HCT116 (cell line): ENCODE results near the gene RARG. TPM values are rescaled to one million over a fixed set of nuclear protein-coding genes. Genes with fewer than 3 reads are reported as not detected.

ENCODE experiments used
- ATAC-seq: fragments of 200-7000 bp; cut with Tn5 transposase; 2 replicates; pipeline ENCODE4 v1.9.1; 2020; ENCODE audit warnings: mild to moderate bottlenecking, moderate library complexity
- BruUV-seq: library from RNA; stranded (reverse); fragments of 400-500 nt; replicated peaks from 2 replicates; lab custom pipeline; 2021; lab: Mats Ljungman, UMichigan
- CTCF ChIA-PET: fragments of 300-600 bp; sonication (Branson Sonifier 250); formaldehyde crosslinking; loops from one replicate; lab custom pipeline; 2021; ENCODE audit warnings: antibody characterized with exemption; lab: Charles Lee
- POLR2A ChIA-PET: fragments of 300-600, 350-600 bp; sonication (Branson Sonifier 250); formaldehyde crosslinking; loops from one replicate; lab custom pipeline; 2021; ENCODE audit warnings: antibody characterized with exemption; lab: Charles Lee
- RAD21 ChIA-PET, 2 experiments: fragments of 300-600 bp; sonication (Branson Sonifier 250); formaldehyde crosslinking; loops; one replicate each; lab custom pipeline; 2023; ENCODE audit warnings: low total read pairs in 2 of 2; ENCODE audit not compliant: uncharacterized antibody in 2 of 2, unreplicated experiment in 2 of 2, low non-redundant PET in 1 of 2; lab: Charles Lee
- DNase-seq: peaks from one replicate; pipeline ENCODE4 v3.0.0-alpha.2; 2010; ENCODE audit warnings: low read depth, low spot score
- H2AFZ ChIP-seq: fragments of 200-600 bp; shearing (Covaris generic), sonication (generic); 2 replicates; pipeline ENCODE4 v1.6.1; 2017; ENCODE audit warnings: low read depth, mixed run types, mixed read lengths, antibody characterized with exemption, low read length; ENCODE audit not compliant: poor library complexity, severe bottlenecking
- H3K27ac ChIP-seq: 2 replicates; pipeline ENCODE4 v1.5.1; 2012; ENCODE audit warnings: low read depth, low read length
- H3K27me3 ChIP-seq: fragments of 200-600 bp; sonication (generic); 2 replicates; pipeline ENCODE4 v1.6.1; 2016; ENCODE audit warnings: mixed run types, low read length, mixed read lengths; ENCODE audit not compliant: insufficient read depth
- H3K36me3 ChIP-seq, 2 experiments: fragments of 200-500 bp in 1 of 2; fragments of 200-600 bp in 1 of 2; sonication (Bioruptor generic) in 1 of 2; sonication (generic) in 1 of 2; 2 replicates each; pipeline versions ENCODE4 v1.5.1 to v1.6.1; 2014 to 2016; ENCODE audit warnings: low read length in 2 of 2, inconsistent platforms in 1 of 2, mixed read lengths in 1 of 2, mixed run types in 1 of 2; ENCODE audit not compliant: insufficient read depth in 2 of 2, control insufficient read depth in 1 of 2
- H3K4me1 ChIP-seq, 2 experiments: fragments of 200-600 bp in 1 of 2; sonication (generic) in 1 of 2; 2 replicates each; pipeline versions ENCODE4 v1.5.1 to v1.6.1; 2012 to 2017; ENCODE audit warnings: low read length in 2 of 2, inconsistent platforms in 1 of 2, mild to moderate bottlenecking in 1 of 2, mixed read lengths in 1 of 2, mixed run types in 1 of 2, moderate library complexity in 1 of 2; ENCODE audit not compliant: insufficient read depth in 2 of 2, control insufficient read depth in 1 of 2
- H3K4me2 ChIP-seq: fragments of 200-600 bp; sonication (generic); 2 replicates; pipeline ENCODE4 v1.6.1; 2017; ENCODE audit warnings: mixed run types, low read length, mixed read lengths
- H3K4me3 ChIP-seq, 2 experiments: fragments of 200-600 bp in 1 of 2; sonication (generic) in 1 of 2; replicated peaks in 1 of 2; 2 replicates each; pipeline ENCODE4 v1.5.1; 2011 to 2016; ENCODE audit warnings: low read length in 2 of 2, control low read depth in 1 of 2, low read depth in 1 of 2, mild to moderate bottlenecking in 1 of 2, mixed read lengths in 1 of 2, mixed run types in 1 of 2
- H3K79me2 ChIP-seq: fragments of 200-600 bp; sonication (generic); 2 replicates; pipeline ENCODE4 v1.6.1; 2017; ENCODE audit warnings: mild to moderate bottlenecking, mixed run types, low read length, moderate library complexity, mixed read lengths; ENCODE audit not compliant: insufficient read depth
- H3K9ac ChIP-seq: fragments of 200-600 bp; sonication (generic); 2 replicates; pipeline ENCODE4 v1.6.1; 2016; ENCODE audit warnings: low read length, mixed read lengths
- H3K9me2 ChIP-seq: fragments of 200-600 bp; sonication (generic), shearing (Covaris generic); 2 replicates; pipeline ENCODE4 v1.6.1; 2017; ENCODE audit warnings: mixed run types, mild to moderate bottlenecking, moderate library complexity; ENCODE audit not compliant: insufficient read depth
- H3K9me3 ChIP-seq, 2 experiments: fragments of 200-500 bp in 1 of 2; fragments of 200-600 bp in 1 of 2; sonication (Bioruptor generic) in 1 of 2; sonication (generic) in 1 of 2; 2 replicates each; pipeline ENCODE4 v1.6.1; 2014 to 2017; ENCODE audit warnings: low read length in 2 of 2, mixed read lengths in 2 of 2, inconsistent platforms in 1 of 2, low read depth in 1 of 2, mild to moderate bottlenecking in 1 of 2, mixed run types in 1 of 2, moderate library complexity in 1 of 2; ENCODE audit not compliant: control insufficient read depth in 1 of 2, insufficient read depth in 1 of 2
- H4K20me1 ChIP-seq: fragments of 200-600 bp; sonication (generic), shearing (Covaris generic); 2 replicates; pipeline ENCODE4 v1.6.1; 2017; ENCODE audit warnings: mixed run types, mild to moderate bottlenecking, moderate library complexity; ENCODE audit not compliant: insufficient read depth
- EGR1 ChIP-seq: IDR thresholded peaks from 2 replicates; pipeline ENCODE4 v1.6.1; 2012; ENCODE audit warnings: low read depth
- EZH2phosphoT487 ChIP-seq: fragments of 200-600 bp; IDR thresholded peaks from 2 replicates; pipeline ENCODE4 v1.6.1; 2018; ENCODE audit warnings: antibody characterized with exemption, borderline replicate concordance
- POLR2A ChIP-seq: IDR thresholded peaks from 2 replicates; pipeline ENCODE4 v1.7.0; 2011; ENCODE audit warnings: borderline replicate concordance; ENCODE audit not compliant: insufficient read depth, insufficient read length; ENCODE audit errors: extremely low read depth
- YY1 ChIP-seq: IDR thresholded peaks from 2 replicates; pipeline ENCODE4 v1.6.1; 2011; ENCODE audit warnings: low read length, low read depth, moderate library complexity, mild to moderate bottlenecking; ENCODE audit not compliant: insufficient replicate concordance; ENCODE audit errors: extremely low read depth
- ZFX ChIP-seq: fragments of 450-650 bp; IDR thresholded peaks from 2 replicates; pipeline ENCODE4 v1.6.1; 2017
- intact Hi-C: fragments of 100-400 bp; cut with micrococcal nuclease; formaldehyde crosslinking; loops from 2 replicates; pipeline ENCODE4 v1.10.0; 2022
- total RNA-seq: library from RNA; stranded (reverse); gene quantifications from one replicate; pipeline ENCODE4 v1.2.1, GENCODE V29; 2021; ENCODE audit not compliant: unreplicated experiment

RARG gene
- total RNA-seq, 1 experiment from 2014 or later, result 68.9 TPM

DNA sequence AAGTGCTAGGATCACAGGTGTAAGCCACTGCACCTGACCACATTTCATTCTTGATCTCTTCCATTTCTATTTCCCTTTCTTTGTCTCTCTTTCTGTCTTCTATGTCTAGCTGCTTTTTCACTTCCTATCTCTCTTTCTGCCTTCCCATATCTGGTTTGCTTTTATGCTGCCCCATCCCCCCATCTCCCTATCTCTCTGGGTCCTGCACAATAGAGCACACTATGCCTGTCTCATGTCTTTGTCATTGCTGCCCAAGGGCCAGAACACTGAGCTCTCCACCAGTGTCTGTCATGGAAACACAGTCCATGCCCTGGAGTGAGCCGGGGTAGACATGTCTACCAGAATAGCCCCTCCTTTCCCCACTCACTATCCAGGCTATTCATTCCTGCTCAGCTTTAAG lies 12.3 kb upstream of the RARG start:
- no peaks in the 10 kb centered on the region for H3K9me2 ChIP-seq
- RAD21 ChIA-PET, result no interaction called here
- H3K27ac ChIP-seq, result no peak overlapping the region
- TF ChIP-seq YY1 (no peak), EGR1 (no peak), EZH2phosphoT487 (no peak)
- TF ChIP-seq, all 23 proteins: peak for 0
- H3K79me2 ChIP-seq, result no peaks in the 10 kb centered on the region
- H3K4me2 ChIP-seq, result no peak overlapping the region
- intact Hi-C loops, result no loop called here
- ATAC-seq (no peak), DNase-seq (no peak)
- H3K27me3 ChIP-seq, result peaks cover 3% of the 10 kb centered on the region; the same call in 1 of the 2 replicates
- ChIA-PET CTCF (no interaction called here), POLR2A (no interaction called here)
- no TSS peak for BruUV-seq
- H2AFZ ChIP-seq, result no peak overlapping the region
- H3K9ac ChIP-seq, result no peak overlapping the region
- H4K20me1 ChIP-seq, result no peaks in the 10 kb centered on the region
- H3K4me3 ChIP-seq, result no peak overlapping the region
- H3K36me3 ChIP-seq, result no peaks in the 10 kb centered on the region
- no peaks in the 10 kb centered on the region for H3K4me1 ChIP-seq
- H3K9me3 ChIP-seq, result no peaks in the 10 kb centered on the region

GRCh38 chr12:53241623-53242412 lies 9.8 kb upstream of the RARG start:
- CTCF ChIA-PET, result interaction anchor here (0.6 kb wide), 1 partner anchor 26 kb away, joined by 3 read pairs; no protein-coding TSS in a partner anchor
- Histone ChIP-seq H4K20me1 (no peaks in the 10 kb centered on the region), H3K9me3 (no peaks in the 10 kb centered on the region), H3K79me2 (no peaks in the 10 kb centered on the region), H3K27me3 (peaks cover 3% of the 10 kb centered on the region; the same call in 1 of the 2 replicates), H3K4me3 (no peak overlapping the region), H3K36me3 (no peaks in the 10 kb centered on the region), H3K27ac (no peak overlapping the region), H3K4me2 (no peak overlapping the region), H3K9me2 (no peaks in the 10 kb centered on the region), H3K9ac (no peak overlapping the region), H3K4me1 (no peaks in the 10 kb centered on the region), H2AFZ (no peak overlapping the region)
- BruUV-seq, result no TSS peak
- RAD21 ChIA-PET, result interaction anchor here in 1 of 2 experiments (0.6 kb wide), 1 partner anchor 20 kb away, joined by 3 read pairs; no protein-coding TSS in a partner anchor
- no peak for DNase-seq
- TF ChIP-seq POLR2A, result no peak
- no peak for TF ChIP-seq ZFX
- ATAC-seq, result no peak
- intact Hi-C loops, result no loop called here
- POLR2A ChIA-PET, result no interaction called here
